ENCODE measurements around the gene UBE2U.

DNA sequence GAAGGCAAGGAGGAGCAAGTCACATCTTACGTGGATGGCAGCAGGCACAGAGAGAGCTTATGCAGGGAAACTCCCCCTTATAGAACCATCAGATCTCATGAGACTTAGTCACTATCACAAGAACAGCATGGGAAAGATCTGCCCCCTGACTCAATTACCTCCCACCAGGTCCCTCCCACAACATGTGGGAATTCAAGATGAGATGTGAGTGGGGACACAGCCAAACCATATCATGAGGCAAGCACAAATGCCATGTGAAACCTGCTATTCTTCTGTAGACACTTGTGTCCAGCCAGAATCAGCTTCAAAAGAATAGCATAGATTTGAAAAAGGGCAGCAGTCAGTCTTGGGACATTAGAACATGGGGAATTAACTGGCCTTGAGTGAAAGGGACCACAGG, 32.2 kb upstream of the UBE2U start:
- TF ChIP-seq, protein P1, sequence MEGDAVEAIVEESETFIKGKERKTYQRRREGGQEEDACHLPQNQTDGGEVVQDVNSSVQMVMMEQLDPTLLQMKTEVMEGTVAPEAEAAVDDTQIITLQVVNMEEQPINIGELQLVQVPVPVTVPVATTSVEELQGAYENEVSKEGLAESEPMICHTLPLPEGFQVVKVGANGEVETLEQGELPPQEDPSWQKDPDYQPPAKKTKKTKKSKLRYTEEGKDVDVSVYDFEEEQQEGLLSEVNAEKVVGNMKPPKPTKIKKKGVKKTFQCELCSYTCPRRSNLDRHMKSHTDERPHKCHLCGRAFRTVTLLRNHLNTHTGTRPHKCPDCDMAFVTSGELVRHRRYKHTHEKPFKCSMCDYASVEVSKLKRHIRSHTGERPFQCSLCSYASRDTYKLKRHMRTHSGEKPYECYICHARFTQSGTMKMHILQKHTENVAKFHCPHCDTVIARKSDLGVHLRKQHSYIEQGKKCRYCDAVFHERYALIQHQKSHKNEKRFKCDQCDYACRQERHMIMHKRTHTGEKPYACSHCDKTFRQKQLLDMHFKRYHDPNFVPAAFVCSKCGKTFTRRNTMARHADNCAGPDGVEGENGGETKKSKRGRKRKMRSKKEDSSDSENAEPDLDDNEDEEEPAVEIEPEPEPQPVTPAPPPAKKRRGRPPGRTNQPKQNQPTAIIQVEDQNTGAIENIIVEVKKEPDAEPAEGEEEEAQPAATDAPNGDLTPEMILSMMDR (IDR thresholded peaks at IDR 0.05), result no peak
- TF ChIP-seq POLR2A (IDR thresholded peaks at IDR 0.05), result no peak

All from ovary (tissue), 3 donors.